ENCODE data around the gene RAB8A.

GRCh38 chr19:16117594-16118033, 5.9 kb downstream of the RAB8A start:
- TF ChIP-seq FOXA1 (IDR thresholded peaks at IDR 0.05) (no peak), CTBP1 (IDR thresholded peaks at IDR 0.05; ENCODE audit: borderline replicate concordance) (no peak), SP1 (IDR thresholded peaks at IDR 0.05) (no peak), FOXM1 (IDR thresholded peaks at IDR 0.05; ENCODE audit: borderline replicate concordance) (no peak), NFRKB (IDR thresholded peaks at IDR 0.05) (no peak), ZNF384 (IDR thresholded peaks at IDR 0.05) (no peak), LEF1 (IDR thresholded peaks at IDR 0.05; ENCODE audit: borderline replicate concordance) (no peak), PKNOX1 (IDR thresholded peaks at IDR 0.05) (no peak), BHLHE40 (IDR thresholded peaks at IDR 0.05; ENCODE audit: borderline replicate concordance) (no peak), SUZ12 (IDR thresholded peaks at IDR 0.05) (no peak), FOXK2 (IDR thresholded peaks at IDR 0.05) (no peak)

Measured in HEK293T (cell line).